Measurements from ENCODE around the gene PASD1.

Gene PASD1

DNA sequence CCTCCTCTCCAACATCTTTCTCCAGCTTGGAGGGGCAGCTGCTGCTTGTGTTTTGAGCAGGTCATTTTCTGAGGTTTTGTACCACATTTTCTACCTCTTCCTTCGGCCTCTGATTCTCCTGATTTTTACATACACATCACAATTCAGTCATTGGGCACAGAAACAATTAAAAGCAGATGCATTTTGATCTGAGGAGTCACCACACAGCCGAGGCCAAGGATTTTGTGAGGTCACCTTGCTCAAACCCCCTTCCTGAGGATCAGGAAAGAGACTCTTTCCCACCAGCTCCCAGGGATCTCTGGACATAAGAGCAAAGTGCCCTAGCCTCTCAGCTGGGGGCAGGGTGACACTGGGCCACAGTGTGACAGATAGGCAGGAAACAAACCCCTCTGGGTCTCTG, 147.0 kb downstream of the PASD1 start:
- H2AFZ ChIP-seq (ENCODE audit: low read depth), result no peak overlapping the region
- H3K27me3 ChIP-seq (ENCODE audit: insufficient read depth, low read depth), result no peaks in the 10 kb centered on the region
- H3K4me2 ChIP-seq, result no peak overlapping the region
- H4K20me1 ChIP-seq (ENCODE audit: insufficient read depth), result no peaks in the 10 kb centered on the region
- H3K36me3 ChIP-seq (ENCODE audit: insufficient read depth), result no peaks in the 10 kb centered on the region
- no peaks in the 10 kb centered on the region for H3K4me1 ChIP-seq (ENCODE audit: low read depth, poor library complexity, severe bottlenecking)
- no peak overlapping the region for H3K9ac ChIP-seq
- H3K4me3 ChIP-seq (IDR thresholded peaks at IDR 0.05; ENCODE audit: insufficient read depth, low read depth, low read length), result no peak overlapping the region
- H3K79me2 ChIP-seq (ENCODE audit: insufficient read depth, low read depth), result no peaks in the 10 kb centered on the region
- no peak overlapping the region for H3K27ac ChIP-seq
- TF ChIP-seq, protein P1, sequence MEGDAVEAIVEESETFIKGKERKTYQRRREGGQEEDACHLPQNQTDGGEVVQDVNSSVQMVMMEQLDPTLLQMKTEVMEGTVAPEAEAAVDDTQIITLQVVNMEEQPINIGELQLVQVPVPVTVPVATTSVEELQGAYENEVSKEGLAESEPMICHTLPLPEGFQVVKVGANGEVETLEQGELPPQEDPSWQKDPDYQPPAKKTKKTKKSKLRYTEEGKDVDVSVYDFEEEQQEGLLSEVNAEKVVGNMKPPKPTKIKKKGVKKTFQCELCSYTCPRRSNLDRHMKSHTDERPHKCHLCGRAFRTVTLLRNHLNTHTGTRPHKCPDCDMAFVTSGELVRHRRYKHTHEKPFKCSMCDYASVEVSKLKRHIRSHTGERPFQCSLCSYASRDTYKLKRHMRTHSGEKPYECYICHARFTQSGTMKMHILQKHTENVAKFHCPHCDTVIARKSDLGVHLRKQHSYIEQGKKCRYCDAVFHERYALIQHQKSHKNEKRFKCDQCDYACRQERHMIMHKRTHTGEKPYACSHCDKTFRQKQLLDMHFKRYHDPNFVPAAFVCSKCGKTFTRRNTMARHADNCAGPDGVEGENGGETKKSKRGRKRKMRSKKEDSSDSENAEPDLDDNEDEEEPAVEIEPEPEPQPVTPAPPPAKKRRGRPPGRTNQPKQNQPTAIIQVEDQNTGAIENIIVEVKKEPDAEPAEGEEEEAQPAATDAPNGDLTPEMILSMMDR (conservative IDR thresholded peaks at IDR 0.05; ENCODE audit: low read depth, low read length), result no peak

DNA sequence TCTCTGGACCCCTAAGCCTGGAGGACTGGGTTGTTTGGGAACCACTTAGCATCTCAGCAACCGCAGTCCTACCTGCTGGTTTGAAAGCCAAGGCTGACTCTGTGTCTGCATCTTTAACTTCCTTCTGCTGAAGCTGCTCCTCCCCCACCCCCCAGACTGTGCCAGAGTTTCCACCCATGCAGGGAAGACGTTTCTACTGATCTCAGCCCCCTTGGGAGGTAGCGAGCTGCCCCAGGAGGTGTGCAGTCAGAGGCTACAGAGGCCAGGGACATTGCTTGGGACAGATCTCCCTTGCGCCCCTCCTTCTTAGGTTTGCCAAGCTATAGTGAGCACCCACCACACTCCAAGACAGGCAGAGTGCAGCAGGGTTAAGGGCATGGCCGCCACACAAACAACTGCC, 147.7 kb downstream of the PASD1 start:
- Histone ChIP-seq H3K4me1 (ENCODE audit: low read depth, poor library complexity, severe bottlenecking) (no peaks in the 10 kb centered on the region), H2AFZ (ENCODE audit: low read depth) (no peak overlapping the region), H3K27ac (no peak overlapping the region), H3K9ac (no peak overlapping the region), H4K20me1 (ENCODE audit: insufficient read depth) (no peaks in the 10 kb centered on the region), H3K27me3 (ENCODE audit: insufficient read depth, low read depth) (no peaks in the 10 kb centered on the region), H3K36me3 (ENCODE audit: insufficient read depth) (no peaks in the 10 kb centered on the region), H3K4me3 (IDR thresholded peaks at IDR 0.05; ENCODE audit: insufficient read depth, low read depth, low read length) (no peak overlapping the region), H3K4me2 (no peak overlapping the region), H3K79me2 (ENCODE audit: insufficient read depth, low read depth) (no peaks in the 10 kb centered on the region)
- TF ChIP-seq, protein P1 (conservative IDR thresholded peaks at IDR 0.05; ENCODE audit: low read depth, low read length), result no peak

DNA sequence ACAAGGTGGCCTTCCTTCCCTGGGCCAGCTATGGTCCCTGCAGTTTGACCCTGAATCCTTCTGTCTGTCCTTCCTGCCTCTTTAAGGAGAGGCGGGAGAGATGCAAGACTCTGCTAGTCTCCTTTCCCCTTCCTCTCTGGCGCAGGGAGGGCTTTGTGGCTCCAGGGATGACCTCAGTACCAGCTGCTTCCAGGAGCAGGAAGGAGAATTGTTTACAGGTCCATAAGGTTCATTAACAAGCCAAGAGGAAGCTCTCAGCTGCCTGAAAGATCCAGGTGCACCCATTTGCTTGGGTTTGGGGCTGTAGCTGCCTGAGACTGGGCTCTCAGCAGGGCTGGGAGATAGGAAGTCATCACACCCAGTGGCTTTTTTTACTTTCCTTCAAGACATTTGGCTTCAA, 148.3 kb downstream of the PASD1 start:
- Histone ChIP-seq H3K36me3 (ENCODE audit: insufficient read depth) (no peaks in the 10 kb centered on the region), H3K27ac (no peak overlapping the region), H3K4me3 (IDR thresholded peaks at IDR 0.05; ENCODE audit: insufficient read depth, low read depth, low read length) (no peak overlapping the region), H3K4me1 (ENCODE audit: low read depth, poor library complexity, severe bottlenecking) (no peaks in the 10 kb centered on the region), H2AFZ (ENCODE audit: low read depth) (no peak overlapping the region), H4K20me1 (ENCODE audit: insufficient read depth) (no peaks in the 10 kb centered on the region), H3K9ac (no peak overlapping the region), H3K4me2 (no peak overlapping the region), H3K27me3 (ENCODE audit: insufficient read depth, low read depth) (no peaks in the 10 kb centered on the region), H3K79me2 (ENCODE audit: insufficient read depth, low read depth) (no peaks in the 10 kb centered on the region)
- TF ChIP-seq, protein P1 (conservative IDR thresholded peaks at IDR 0.05; ENCODE audit: low read depth, low read length), result no peak

DNA sequence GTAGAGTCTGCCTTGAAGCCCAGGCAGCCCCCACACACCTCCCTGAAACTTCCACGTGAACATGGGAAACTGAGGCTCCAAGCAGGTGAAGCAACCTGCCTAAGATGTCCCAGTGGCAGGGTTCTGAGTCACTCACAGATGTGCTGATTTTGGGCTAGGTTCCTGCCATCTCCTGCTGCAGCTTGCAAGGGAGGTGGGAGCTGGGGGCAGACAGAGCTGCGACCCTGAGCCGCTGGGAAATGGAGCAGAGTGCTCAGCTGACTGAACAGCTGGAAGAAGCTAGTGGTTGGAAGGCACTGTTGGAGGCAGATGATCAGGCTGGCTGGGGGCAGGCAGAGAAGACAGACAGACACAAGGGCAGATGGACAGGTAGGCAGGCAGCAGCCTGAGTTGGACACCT, 148.8 kb downstream of the PASD1 start:
- H3K36me3 ChIP-seq (ENCODE audit: insufficient read depth), result no peaks in the 10 kb centered on the region
- no peaks in the 10 kb centered on the region for H3K79me2 ChIP-seq (ENCODE audit: insufficient read depth, low read depth)
- H4K20me1 ChIP-seq (ENCODE audit: insufficient read depth), result no peaks in the 10 kb centered on the region
- no peak overlapping the region for H2AFZ ChIP-seq (ENCODE audit: low read depth)
- H3K4me3 ChIP-seq (IDR thresholded peaks at IDR 0.05; ENCODE audit: insufficient read depth, low read depth, low read length), result no peak overlapping the region
- H3K9ac ChIP-seq, result no peak overlapping the region
- H3K27me3 ChIP-seq (ENCODE audit: insufficient read depth, low read depth), result no peaks in the 10 kb centered on the region
- H3K4me2 ChIP-seq, result no peak overlapping the region
- H3K4me1 ChIP-seq (ENCODE audit: low read depth, poor library complexity, severe bottlenecking), result no peaks in the 10 kb centered on the region
- no peak overlapping the region for H3K27ac ChIP-seq
- TF ChIP-seq, protein P1 (conservative IDR thresholded peaks at IDR 0.05; ENCODE audit: low read depth, low read length), result no peak

DNA sequence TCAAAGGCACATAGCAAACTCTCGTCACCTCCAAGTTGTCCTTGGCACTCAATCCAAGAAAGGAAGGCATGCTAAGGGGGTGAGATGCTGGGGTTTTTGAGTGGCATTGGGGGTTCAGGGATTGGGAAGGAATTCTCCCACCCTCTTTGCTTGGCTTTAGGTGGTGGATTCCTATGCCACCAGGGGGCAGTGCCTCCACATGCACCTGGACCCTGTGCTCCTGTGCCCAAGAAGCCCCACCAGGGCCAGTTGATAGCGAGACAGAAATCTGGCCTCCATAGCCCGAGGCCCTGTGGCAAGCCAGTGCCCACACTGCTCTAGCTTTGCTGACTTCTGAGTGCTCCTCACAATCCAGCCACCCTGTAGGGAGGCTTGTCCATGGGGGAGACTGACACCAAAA, 150.4 kb downstream of the PASD1 start:
- no peak overlapping the region for H2AFZ ChIP-seq (ENCODE audit: low read depth)
- no peak overlapping the region for H3K4me2 ChIP-seq
- H3K4me3 ChIP-seq (IDR thresholded peaks at IDR 0.05; ENCODE audit: insufficient read depth, low read depth, low read length), result no peak overlapping the region
- TF ChIP-seq, protein P1 (conservative IDR thresholded peaks at IDR 0.05; ENCODE audit: low read depth, low read length), result peak; percentile 56
- no peaks in the 10 kb centered on the region for H3K4me1 ChIP-seq (ENCODE audit: low read depth, poor library complexity, severe bottlenecking)
- no peaks in the 10 kb centered on the region for H3K79me2 ChIP-seq (ENCODE audit: insufficient read depth, low read depth)
- H3K9ac ChIP-seq, result no peak overlapping the region
- H3K36me3 ChIP-seq (ENCODE audit: insufficient read depth), result no peaks in the 10 kb centered on the region
- no peaks in the 10 kb centered on the region for H4K20me1 ChIP-seq (ENCODE audit: insufficient read depth)
- no peak overlapping the region for H3K27ac ChIP-seq
- no peaks in the 10 kb centered on the region for H3K27me3 ChIP-seq (ENCODE audit: insufficient read depth, low read depth)

Measured in KMS-11 (cell line).